GM23338 (cell line): ENCODE data around the gene EFCAB6.

Source experiments
- CREB1 ChIP-seq: fragments of 250-450 bp; sonication (Bioruptor Pico); IDR thresholded peaks from 2 replicates; pipeline ENCODE4 v1.5.0; 2020; ENCODE audit warnings: low read depth, mild to moderate bottlenecking, moderate library complexity
- CTCF ChIP-seq, 2 experiments: fragments of 200-600 bp in 1 of 2; sonication (generic) in 1 of 2; conservative IDR thresholded peaks; 2 replicates each; pipeline versions ENCODE4 v1.5.1 to v1.6.1; 2016 to 2017; ENCODE audit warnings: antibody characterized with exemption in 2 of 2, low read depth in 2 of 2, mild to moderate bottlenecking in 2 of 2, moderate library complexity in 1 of 2
- ETS1 ChIP-seq: IDR thresholded peaks from 2 replicates; pipeline ENCODE4 v1.6.1; 2016; ENCODE audit warnings: antibody characterized with exemption
- EZH2 ChIP-seq: fragments of 200-600 bp; sonication (generic); IDR thresholded peaks from one replicate; pipeline ENCODE4 v1.8.0; 2017; ENCODE audit warnings: antibody characterized with exemption, mild to moderate bottlenecking, low read depth; ENCODE audit not compliant: unreplicated experiment
- EZH2phosphoT487 ChIP-seq: fragments of 200-600 bp; sonication (generic); IDR thresholded peaks from one replicate; pipeline ENCODE4 v1.8.1; 2018; ENCODE audit warnings: antibody characterized with exemption; ENCODE audit not compliant: unreplicated experiment
- JUNB ChIP-seq: IDR thresholded peaks from one replicate; pipeline ENCODE4 v1.6.1; 2016; ENCODE audit warnings: antibody characterized with exemption; ENCODE audit not compliant: unreplicated experiment
- POLR2AphosphoS5 ChIP-seq: IDR thresholded peaks from 2 replicates; pipeline ENCODE4 v1.6.1; 2016; ENCODE audit warnings: antibody characterized with exemption, low read depth
- ZNF114 ChIP-seq: fragments of 250-450 bp; sonication (Bioruptor Pico); IDR thresholded peaks from 2 replicates; pipeline ENCODE4 v1.5.0; 2020; ENCODE audit warnings: mild to moderate bottlenecking, moderate library complexity

- no peak for TF ChIP-seq CTCF (conservative IDR thresholded peaks at IDR 0.05; ENCODE audit: low read depth in 2 of 2)
- TF ChIP-seq POLR2AphosphoS5: no peak
- no peak for TF ChIP-seq EZH2
- no peak for TF ChIP-seq JUNB
- TF ChIP-seq ETS1: no peak
- TF ChIP-seq ZNF114: no peak
- no peak for TF ChIP-seq CREB1 (CRISPR knock-in tag)
- TF ChIP-seq EZH2phosphoT487: no peak
These were observed 130.3 kb downstream of the EFCAB6 start for GRCh38 chr22:43681731-43682360.
